Chondrocyte (in vitro differentiated cells): ENCODE data around the gene TMEM267. TPM values are rescaled to one million over a fixed set of nuclear protein-coding genes. Genes with fewer than 3 reads are reported as not detected.

Experiments
- DNase-seq: peaks from one replicate; pipeline ENCODE4 v3.0.0; 2021; ENCODE audit warnings: mixed read lengths, low spot score
- H3K27ac Mint-ChIP-seq: one replicate; pipeline ENCODE4 v1.8.0; 2021; ENCODE audit warnings: mild to moderate bottlenecking, moderate library complexity, mixed read lengths; ENCODE audit not compliant: unreplicated experiment
- H3K27me3 Mint-ChIP-seq: 2 replicates; pipeline ENCODE4 v1.8.0; 2021; ENCODE audit warnings: low read depth, mixed read lengths
- H3K36me3 Mint-ChIP-seq: 2 replicates; pipeline ENCODE4 v1.8.0; 2021; ENCODE audit warnings: low read depth, mixed read lengths
- H3K4me1 Mint-ChIP-seq: 2 replicates; pipeline ENCODE4 v1.8.0; 2021; ENCODE audit warnings: low read depth, mild to moderate bottlenecking, mixed read lengths
- H3K4me3 Mint-ChIP-seq: one replicate; pipeline ENCODE4 v1.8.0; 2021; ENCODE audit warnings: mild to moderate bottlenecking, moderate library complexity, mixed read lengths; ENCODE audit not compliant: unreplicated experiment
- H3K9me3 Mint-ChIP-seq: 2 replicates; pipeline ENCODE4 v1.8.0; 2021; ENCODE audit warnings: low read depth, mixed read lengths
- total RNA-seq: library from RNA; stranded (reverse); gene quantifications from 3 replicates; pipeline ENCODE4 v1.2.1, GENCODE V29; 2021
- TF ChIP-seq, protein P1 (sequence below): fragments of 200-600 bp; sonication (generic); IDR thresholded peaks from 2 replicates; pipeline ENCODE4 v1.5.0; 2021; ENCODE audit warnings: antibody characterized with exemption, mild to moderate bottlenecking, moderate library complexity

Gene TMEM267
- total RNA-seq, 1 donor from 2014 or later = 32.3 TPM

DNA sequence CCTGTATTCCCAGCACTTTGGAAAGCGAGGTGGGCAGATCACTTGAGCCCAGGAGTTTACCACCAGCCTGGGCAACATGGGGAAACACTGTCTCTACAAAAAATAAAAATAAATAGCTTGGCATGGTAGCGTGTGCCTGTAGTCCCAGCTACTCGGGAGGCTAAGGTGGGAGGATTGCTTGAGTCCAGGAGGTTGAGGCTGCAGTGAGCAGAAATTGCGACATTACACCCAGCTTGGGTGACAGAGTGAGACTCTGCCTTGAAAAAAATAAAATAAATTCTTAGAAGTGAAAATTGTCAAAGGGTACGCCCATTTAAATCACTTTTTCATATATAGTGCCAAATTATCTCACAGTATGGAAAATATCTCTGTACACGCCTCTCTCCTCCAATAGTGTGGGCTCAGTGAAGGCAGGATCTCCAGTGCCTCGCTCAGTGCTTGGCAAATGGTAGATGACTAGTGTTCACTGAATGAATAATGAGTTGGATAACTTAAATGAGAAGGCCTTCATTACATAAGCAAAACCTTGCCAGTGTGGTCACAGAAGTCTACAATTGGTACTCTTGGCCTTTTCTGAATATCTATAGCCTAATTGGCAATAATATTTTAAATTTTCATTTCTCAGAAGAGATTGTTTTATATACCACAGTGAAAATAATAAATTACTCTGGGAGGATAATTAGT is 62.1 kb downstream of the TMEM267 start:
- peaks cover 45% of the 10 kb centered on the region for H3K4me1 Mint-ChIP-seq
- TF ChIP-seq, protein P1, sequence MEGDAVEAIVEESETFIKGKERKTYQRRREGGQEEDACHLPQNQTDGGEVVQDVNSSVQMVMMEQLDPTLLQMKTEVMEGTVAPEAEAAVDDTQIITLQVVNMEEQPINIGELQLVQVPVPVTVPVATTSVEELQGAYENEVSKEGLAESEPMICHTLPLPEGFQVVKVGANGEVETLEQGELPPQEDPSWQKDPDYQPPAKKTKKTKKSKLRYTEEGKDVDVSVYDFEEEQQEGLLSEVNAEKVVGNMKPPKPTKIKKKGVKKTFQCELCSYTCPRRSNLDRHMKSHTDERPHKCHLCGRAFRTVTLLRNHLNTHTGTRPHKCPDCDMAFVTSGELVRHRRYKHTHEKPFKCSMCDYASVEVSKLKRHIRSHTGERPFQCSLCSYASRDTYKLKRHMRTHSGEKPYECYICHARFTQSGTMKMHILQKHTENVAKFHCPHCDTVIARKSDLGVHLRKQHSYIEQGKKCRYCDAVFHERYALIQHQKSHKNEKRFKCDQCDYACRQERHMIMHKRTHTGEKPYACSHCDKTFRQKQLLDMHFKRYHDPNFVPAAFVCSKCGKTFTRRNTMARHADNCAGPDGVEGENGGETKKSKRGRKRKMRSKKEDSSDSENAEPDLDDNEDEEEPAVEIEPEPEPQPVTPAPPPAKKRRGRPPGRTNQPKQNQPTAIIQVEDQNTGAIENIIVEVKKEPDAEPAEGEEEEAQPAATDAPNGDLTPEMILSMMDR = no peak
- no peak for DNase-seq
- H3K9me3 Mint-ChIP-seq = no peaks in the 10 kb centered on the region
- peak overlapping the region; percentile 78 for H3K27ac Mint-ChIP-seq
- no peaks in the 10 kb centered on the region for H3K36me3 Mint-ChIP-seq
- H3K27me3 Mint-ChIP-seq = no peaks in the 10 kb centered on the region
- H3K4me3 Mint-ChIP-seq = no peak overlapping the region

DNA sequence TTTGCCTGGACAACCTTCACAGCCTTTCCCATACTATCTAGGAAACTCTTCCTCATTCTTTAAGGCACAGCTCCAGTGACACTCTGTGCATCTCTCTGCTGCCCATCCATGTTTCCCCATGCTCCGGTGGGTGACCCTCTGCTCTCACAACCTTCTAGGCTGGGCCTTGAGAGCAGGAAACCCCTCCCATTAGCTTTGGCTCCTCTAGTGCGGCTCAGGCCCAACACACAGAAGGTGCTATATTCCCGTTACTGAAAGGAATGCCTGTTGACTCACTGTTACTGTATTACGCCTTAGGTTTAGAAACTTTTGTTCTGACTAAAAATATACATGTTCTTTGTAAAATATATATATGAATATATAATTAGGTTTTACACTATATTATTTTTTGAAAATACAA is 63.4 kb downstream of the TMEM267 start:
- Mint-ChIP-seq H3K4me1 (peaks cover 31% of the 10 kb centered on the region), H3K27ac (peak overlapping the region; percentile 39), H3K4me3 (no peak overlapping the region), H3K27me3 (no peaks in the 10 kb centered on the region), H3K36me3 (no peaks in the 10 kb centered on the region), H3K9me3 (no peaks in the 10 kb centered on the region)
- TF ChIP-seq, protein P1 = no peak
- no peak for DNase-seq

DNA sequence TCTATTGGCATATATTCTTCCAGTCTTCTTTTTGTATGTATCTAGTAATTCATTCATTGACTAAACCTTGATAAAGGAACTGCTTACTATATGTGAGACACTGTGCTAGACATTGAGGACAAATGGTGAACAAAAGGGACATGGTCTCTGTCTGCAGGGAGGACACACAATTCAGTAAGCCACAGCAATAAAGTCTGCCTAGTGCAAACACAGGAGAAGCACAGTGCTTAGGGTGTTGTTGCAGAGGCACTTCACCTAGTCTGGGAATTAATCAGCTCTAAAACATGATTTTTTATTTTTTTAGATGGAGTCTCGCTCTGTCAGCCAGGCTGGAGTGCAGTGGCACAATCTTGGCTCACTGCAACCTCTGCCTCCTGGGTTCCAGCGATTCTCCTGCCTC is 65.1 kb downstream of the TMEM267 start:
- no peaks in the 10 kb centered on the region for H3K9me3 Mint-ChIP-seq
- peaks cover 27% of the 10 kb centered on the region for H3K4me1 Mint-ChIP-seq
- no peaks in the 10 kb centered on the region for H3K36me3 Mint-ChIP-seq
- DNase-seq = no peak
- no peak overlapping the region for H3K4me3 Mint-ChIP-seq
- no peak overlapping the region for H3K27ac Mint-ChIP-seq
- H3K27me3 Mint-ChIP-seq = no peaks in the 10 kb centered on the region
- TF ChIP-seq, protein P1 = no peak

DNA sequence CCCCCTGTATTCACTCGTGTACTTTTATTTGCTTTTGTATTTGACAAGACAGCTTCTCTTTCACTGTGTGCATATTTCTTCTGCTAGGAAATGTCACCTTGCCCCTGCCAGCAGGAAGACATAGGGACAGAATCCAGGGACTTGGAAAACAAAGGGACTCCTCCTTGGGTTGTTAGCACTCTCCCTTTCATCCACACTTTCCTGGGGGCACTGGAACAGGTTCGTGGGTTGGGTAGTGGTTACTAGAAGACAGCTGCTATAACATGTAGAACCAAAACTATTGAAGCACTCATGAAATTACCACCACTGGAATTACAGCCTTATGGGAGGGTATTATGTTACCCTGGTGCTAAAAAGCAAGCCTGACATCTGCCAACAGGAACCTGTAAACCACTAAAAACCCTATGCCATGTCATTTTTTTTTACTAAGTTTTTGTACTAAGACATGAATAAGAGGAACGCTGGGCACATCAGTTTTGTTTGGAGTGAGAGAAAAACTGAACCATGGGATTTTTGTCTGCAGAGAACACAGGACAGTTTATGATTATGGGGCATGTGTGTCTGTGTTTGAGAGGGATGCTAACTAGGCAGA is 66.8 kb downstream of the TMEM267 start:
- Mint-ChIP-seq H3K27ac (no peak overlapping the region), H3K36me3 (no peaks in the 10 kb centered on the region), H3K9me3 (no peaks in the 10 kb centered on the region), H3K4me1 (peaks cover 16% of the 10 kb centered on the region), H3K27me3 (no peaks in the 10 kb centered on the region), H3K4me3 (no peak overlapping the region)
- DNase-seq = no peak
- TF ChIP-seq, protein P1 = no peak

DNA sequence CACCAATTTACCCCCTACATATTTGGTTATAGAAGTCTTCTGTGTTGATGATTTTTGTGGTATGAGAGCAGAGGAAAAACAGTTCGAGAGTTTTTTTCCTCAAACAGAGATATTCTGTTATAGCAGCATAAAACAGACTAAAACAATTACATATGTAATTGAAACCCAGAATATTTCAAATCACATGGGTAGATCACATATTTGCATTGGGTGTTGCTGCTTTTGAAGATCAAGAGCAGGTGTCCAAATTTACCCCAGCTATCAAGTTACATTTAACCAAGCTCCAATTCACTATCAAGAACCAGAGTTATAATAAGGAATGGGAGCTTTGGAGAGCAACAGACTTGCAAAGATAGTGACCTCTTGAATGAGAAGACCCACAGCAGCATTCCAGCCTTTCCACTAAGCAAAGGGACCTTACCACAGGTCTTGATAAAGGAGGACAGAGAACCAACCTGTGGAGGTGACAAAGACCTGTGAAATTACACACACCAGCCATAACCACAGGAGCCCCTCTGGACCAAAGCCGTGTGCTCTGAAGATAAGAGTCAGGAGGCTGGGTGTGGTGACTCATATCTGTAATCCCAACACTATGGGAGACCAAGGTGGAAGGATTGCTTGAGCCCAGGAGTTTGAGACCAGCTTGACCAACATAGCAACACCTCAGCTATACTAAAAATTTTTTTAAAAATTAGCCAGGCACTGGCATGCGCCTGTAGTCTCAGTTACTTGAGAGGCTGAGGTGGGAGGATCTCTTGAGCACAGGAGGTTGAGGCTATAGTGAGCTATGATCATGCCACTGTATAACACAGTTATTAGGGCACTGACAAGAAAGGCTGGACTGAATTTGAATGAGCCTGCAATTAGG is 67.5 kb downstream of the TMEM267 start:
- H3K9me3 Mint-ChIP-seq = no peaks in the 10 kb centered on the region
- DNase-seq = no peak
- no peak overlapping the region for H3K27ac Mint-ChIP-seq
- H3K4me1 Mint-ChIP-seq = peaks cover 13% of the 10 kb centered on the region
- TF ChIP-seq, protein P1 = no peak
- H3K27me3 Mint-ChIP-seq = no peaks in the 10 kb centered on the region
- H3K4me3 Mint-ChIP-seq = no peak overlapping the region
- H3K36me3 Mint-ChIP-seq = no peaks in the 10 kb centered on the region
